HUES64 (cell line): ENCODE data around the gene IFI35.
"Not testable (repeated sequence)": the region's sequence is repeated elsewhere in the genome, so short reads cannot be mapped to it uniquely, and the experiment has no call there.

Experiments used
- H3K27ac ChIP-seq: 2 replicates; pipeline ENCODE4 v1.7.0; 2013; ENCODE audit warnings: low read depth, low read length, inconsistent platforms
- H3K27me3 ChIP-seq: 2 replicates; pipeline ENCODE4 v1.6.1; 2013; ENCODE audit warnings: mild to moderate bottlenecking, low read length; ENCODE audit not compliant: insufficient read depth
- H3K36me3 ChIP-seq: 2 replicates; pipeline ENCODE4 v1.6.1; 2013; ENCODE audit warnings: mild to moderate bottlenecking, low read length; ENCODE audit not compliant: insufficient read depth
- H3K4me1 ChIP-seq: 2 replicates; pipeline ENCODE4 v1.6.1; 2013; ENCODE audit warnings: mild to moderate bottlenecking, low read length, moderate library complexity; ENCODE audit not compliant: insufficient read depth
- H3K4me3 ChIP-seq: 2 replicates; pipeline ENCODE4 v1.5.1; 2013; ENCODE audit warnings: mild to moderate bottlenecking, low read length, moderate library complexity
- H3K9ac ChIP-seq: 2 replicates; pipeline ENCODE4 v1.6.1; 2013; ENCODE audit warnings: mild to moderate bottlenecking, low read depth, low read length
- H3K9me3 ChIP-seq: 2 replicates; pipeline ENCODE4 v1.6.1; 2013; ENCODE audit warnings: low read depth, low read length; ENCODE audit not compliant: insufficient read depth
- WGBS: fragments of 150-250, 120-280 bp; methylation state at CpG from one replicate; pipeline ENCODE4 v1.1.7; 2013; ENCODE audit warnings: missing lambda C conversion rate; 5-methylcytosine and 5-hydroxymethylcytosine counted together

The IFI35 gene

DNA sequence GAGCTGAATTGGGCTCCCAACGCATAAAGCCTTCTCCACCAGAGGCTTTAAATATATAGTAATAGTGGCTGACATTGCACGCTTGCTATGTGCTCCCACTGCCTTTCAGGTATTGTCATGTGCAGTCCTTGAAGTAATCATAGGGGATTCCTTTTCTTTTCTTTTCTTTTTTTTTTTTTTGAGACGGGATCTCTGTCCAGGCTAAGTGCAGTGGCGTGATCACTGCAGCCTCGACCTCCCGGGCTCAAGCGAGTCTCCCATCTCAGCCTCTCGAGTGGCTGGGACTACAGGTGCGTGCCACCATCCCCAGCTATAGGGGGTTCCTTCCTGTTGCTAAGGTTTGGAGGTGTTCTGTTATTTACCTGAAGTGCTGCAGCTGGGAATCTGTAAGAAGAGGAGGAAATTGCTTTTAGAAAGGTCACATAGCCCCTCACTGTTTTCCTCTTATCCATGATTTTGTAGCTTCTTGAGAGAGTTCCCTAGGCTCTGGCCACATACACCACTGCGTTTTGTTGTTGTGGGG is 7.5 kb upstream of the IFI35 start:
- Histone ChIP-seq H3K4me3 (peak overlapping the region; percentile 91), H3K9ac (peak overlapping the region; percentile 98), H3K36me3 (peaks cover 47% of the 10 kb centered on the region), H3K4me1 (peaks cover 18% of the 10 kb centered on the region), H3K27me3 (no peaks in the 10 kb centered on the region), H3K27ac (peak overlapping the region; percentile 94), H3K9me3 (no peaks in the 10 kb centered on the region)
- WGBS: 14% methylated on average over 10 of the region's 10 CpGs

GRCh38 chr17:43000894-43001293 is 5.7 kb upstream of the IFI35 start:
- H3K9me3 ChIP-seq, H3K4me3 ChIP-seq, H3K27me3 ChIP-seq: not testable (repeated sequence)
- 95% methylated on average over 13 of the region's 13 CpGs for WGBS
- peaks cover 53% of the 10 kb centered on the region for H3K36me3 ChIP-seq
- peak overlapping the region; percentile 46; the same call in 1 of the 2 replicates for H3K9ac ChIP-seq
- peaks cover 18% of the 10 kb centered on the region for H3K4me1 ChIP-seq
- peak overlapping the region; percentile 45; the same call in 1 of the 2 replicates for H3K27ac ChIP-seq

DNA sequence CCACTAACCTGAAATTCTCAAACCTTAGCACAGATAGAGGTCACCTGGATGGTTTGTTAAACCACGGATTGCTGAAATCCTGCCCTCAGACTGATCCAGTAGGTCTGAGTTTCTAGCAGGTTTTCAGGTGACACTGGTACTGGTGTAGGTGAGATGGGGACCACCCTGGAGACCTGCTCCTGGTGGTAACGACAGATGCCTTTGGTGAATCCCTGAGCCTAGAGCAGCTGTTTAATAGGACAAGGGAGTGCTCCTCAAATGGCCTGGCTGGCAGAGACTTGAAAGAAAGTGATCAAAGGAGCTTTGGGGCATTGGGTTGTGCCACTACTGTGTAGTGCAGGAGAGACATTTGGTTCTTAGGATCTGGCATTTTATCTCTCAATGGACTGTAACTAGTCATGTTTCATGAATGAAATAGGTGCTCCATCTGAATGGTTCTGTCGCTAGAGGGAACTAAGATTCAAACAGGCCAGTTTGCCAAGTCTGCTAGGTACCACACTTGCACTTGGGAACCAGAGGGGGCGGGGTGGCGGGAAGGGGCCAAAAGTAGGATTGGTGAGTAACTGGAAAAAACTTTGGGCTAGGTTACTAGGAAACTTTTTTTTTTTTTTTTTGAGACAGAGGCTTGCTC is 2.9 kb upstream of the IFI35 start:
- Histone ChIP-seq H3K27me3 (no peaks in the 10 kb centered on the region), H3K9me3 (no peaks in the 10 kb centered on the region), H3K36me3 (peaks cover 53% of the 10 kb centered on the region), H3K4me3 (no peak overlapping the region), H3K27ac (no peak overlapping the region; the same call in 1 of the 2 replicates), H3K9ac (no peak overlapping the region), H3K4me1 (peaks cover 11% of the 10 kb centered on the region; the same call in 1 of the 2 replicates)
- WGBS: 90% methylated on average over 5 of the region's 5 CpGs

GRCh38 chr17:43010667-43011308 is 4.2 kb downstream of the IFI35 start:
- Histone ChIP-seq H3K9ac (no peak overlapping the region), H3K9me3 (no peaks in the 10 kb centered on the region), H3K27me3 (no peaks in the 10 kb centered on the region), H3K4me1 (peaks cover 9% of the 10 kb centered on the region; the same call in 1 of the 2 replicates), H3K4me3 (no peak overlapping the region), H3K36me3 (peaks cover 14% of the 10 kb centered on the region), H3K27ac (no peak overlapping the region)
- 96% methylated on average over 5 of the region's 5 CpGs for WGBS

- Histone ChIP-seq H3K27me3 (no peaks in the 10 kb centered on the region), H3K4me1 (peaks cover 11% of the 10 kb centered on the region; the same call in 1 of the 2 replicates), H3K36me3 (peaks cover 22% of the 10 kb centered on the region), H3K4me3 (no peak overlapping the region), H3K9me3 (no peaks in the 10 kb centered on the region), H3K9ac (no peak overlapping the region), H3K27ac (no peak overlapping the region)
- 90% methylated on average over 15 of the region's 15 CpGs for WGBS
Measured at GRCh38 chr17:43011728-43012472, 5.3 kb downstream of the IFI35 start.

- 94% methylated on average over 8 of the region's 8 CpGs for whole genome bisulfite sequencing
- Histone ChIP-seq H3K4me3 (no peak overlapping the region), H3K27me3 (no peaks in the 10 kb centered on the region), H3K36me3 (peaks cover 31% of the 10 kb centered on the region), H3K4me1 (peaks cover 11% of the 10 kb centered on the region; the same call in 1 of the 2 replicates), H3K9ac (no peak overlapping the region), H3K9me3 (no peaks in the 10 kb centered on the region), H3K27ac (no peak overlapping the region)
Measured at GRCh38 chr17:43013296-43013695, 6.7 kb downstream of the IFI35 start.

DNA sequence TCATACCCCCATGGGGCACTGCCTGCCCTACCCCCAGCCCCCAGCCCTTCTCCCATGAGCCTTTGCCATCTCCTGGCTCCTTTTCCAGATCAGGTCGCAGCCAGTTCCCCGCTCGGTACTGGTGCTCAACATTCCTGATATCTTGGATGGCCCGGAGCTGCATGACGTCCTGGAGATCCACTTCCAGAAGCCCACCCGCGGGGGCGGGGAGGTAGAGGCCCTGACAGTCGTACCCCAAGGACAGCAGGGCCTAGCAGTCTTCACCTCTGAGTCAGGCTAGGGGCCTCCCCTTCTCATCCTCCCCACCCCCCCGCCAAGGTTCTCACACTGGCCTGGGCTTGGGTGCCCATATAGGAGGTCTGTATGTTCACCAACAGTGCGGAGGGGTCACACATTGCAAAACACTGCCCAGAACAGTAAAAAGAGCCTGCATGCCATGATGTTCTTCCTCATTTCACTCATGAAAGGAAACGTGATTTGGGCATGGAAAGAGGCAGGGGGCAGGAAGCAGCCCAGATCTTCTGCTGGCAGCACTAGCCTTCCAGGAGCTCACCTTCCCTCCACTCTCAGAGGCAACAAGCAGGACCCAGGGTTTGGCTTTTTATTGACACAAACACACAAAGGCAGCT is 7.5 kb downstream of the IFI35 start:
- H3K4me3 ChIP-seq: no peak overlapping the region
- peaks cover 14% of the 10 kb centered on the region; the same call in 1 of the 2 replicates for H3K4me1 ChIP-seq
- no peak overlapping the region for H3K9ac ChIP-seq
- H3K27me3 ChIP-seq: no peaks in the 10 kb centered on the region
- H3K36me3 ChIP-seq: peaks cover 40% of the 10 kb centered on the region
- H3K9me3 ChIP-seq: no peaks in the 10 kb centered on the region
- H3K27ac ChIP-seq: no peak overlapping the region; the same call in 1 of the 2 replicates
- 94% methylated on average over 12 of the region's 12 CpGs for WGBS

DNA sequence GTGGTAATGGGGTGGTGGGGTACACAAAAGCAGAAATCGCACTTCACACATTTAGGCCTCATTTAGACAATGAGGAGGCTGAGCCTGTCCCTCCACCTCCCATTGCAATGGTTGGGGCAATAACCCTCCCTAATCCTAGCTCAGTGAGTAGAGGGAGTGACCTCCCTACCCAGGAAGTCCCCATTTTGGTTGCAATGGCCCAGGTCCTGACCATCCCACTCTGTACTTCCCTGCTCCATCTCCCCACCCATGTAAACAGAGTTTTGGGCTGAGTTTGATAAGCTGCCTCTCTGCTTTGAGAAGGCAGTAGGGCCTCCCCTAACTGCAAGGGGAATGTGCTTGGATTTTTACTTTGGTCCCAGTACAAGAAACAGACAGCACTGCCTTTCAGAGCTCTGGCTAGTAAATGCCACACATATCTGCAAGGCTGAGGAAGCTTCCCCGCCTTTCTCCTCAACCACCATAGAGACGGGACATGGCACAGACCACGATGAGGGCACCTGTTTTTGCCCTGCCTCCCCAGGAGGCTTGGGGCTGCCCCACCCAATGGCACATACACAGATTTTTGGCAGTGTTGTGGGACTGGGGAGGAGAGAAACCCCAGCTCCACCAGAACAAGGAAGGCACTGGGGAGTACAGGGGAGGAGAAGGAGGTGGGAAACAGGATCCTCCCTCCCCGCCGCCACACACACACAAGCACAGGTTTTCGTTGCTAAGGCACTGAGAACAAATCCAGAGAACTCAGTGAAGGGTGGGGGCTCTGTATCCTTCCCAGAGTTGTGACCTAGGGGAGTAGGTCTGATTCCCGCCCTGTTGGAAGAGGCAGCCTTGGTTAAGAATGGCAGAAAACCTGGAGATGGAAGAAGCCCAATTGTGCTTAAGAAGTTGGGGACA is 8.3 kb downstream of the IFI35 start:
- 91% methylated on average over 6 of the region's 8 CpGs for WGBS
- Histone ChIP-seq H3K9me3 (no peaks in the 10 kb centered on the region), H3K27me3 (no peaks in the 10 kb centered on the region), H3K4me3 (no peak overlapping the region), H3K27ac (peak overlapping the region; percentile 7; the same call in 1 of the 2 replicates), H3K36me3 (peaks cover 46% of the 10 kb centered on the region), H3K4me1 (peaks cover 20% of the 10 kb centered on the region; the same call in 1 of the 2 replicates), H3K9ac (no peak overlapping the region)

DNA sequence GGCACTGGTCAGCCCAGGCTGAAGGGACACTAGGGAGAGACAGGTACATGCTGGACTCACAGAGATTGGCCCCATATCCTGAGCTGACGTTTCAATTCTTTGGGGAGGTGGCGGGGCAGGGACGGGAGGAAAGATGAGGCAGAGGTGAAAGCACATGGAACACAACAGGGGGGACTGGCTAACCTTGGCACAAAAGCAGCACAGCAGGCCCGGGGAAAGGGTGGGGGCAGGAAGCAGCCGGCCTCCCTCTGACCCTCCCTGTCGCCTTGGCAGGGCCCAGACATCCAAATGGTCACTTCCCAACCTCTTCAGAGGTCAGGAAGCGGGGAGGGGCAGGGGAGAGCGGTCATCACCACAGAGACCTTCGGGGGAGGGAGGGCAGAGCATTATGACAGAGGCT is 9.0 kb downstream of the IFI35 start:
- Histone ChIP-seq H3K27me3 (no peaks in the 10 kb centered on the region), H3K9ac (no peak overlapping the region), H3K4me3 (no peak overlapping the region), H3K27ac (no peak overlapping the region), H3K9me3 (no peaks in the 10 kb centered on the region), H3K4me1 (peaks cover 26% of the 10 kb centered on the region; the same call in 1 of the 2 replicates), H3K36me3 (peaks cover 46% of the 10 kb centered on the region)
- 73% methylated on average over 9 of the region's 9 CpGs for WGBS

DNA sequence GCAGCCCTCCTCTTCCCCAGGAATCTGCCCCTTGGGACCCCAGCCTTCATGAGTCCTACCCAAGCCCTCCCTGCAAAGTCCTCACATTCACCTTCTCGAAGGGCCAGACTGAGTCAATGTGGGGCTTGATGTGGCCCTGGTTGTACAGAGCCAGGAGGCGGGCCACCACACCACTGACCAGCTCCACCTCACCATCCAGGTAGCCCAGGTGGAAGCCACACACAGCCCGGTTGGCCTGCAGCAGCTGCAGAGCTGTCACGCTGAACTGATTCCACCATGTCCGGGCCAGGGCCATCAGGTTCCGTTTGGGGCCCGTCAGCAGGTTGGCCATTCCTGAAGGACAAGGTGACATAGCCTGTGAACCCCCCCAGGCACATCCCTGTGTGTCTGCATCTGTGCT is 9.6 kb downstream of the IFI35 start:
- H3K36me3 ChIP-seq: peaks cover 46% of the 10 kb centered on the region
- H3K9ac ChIP-seq: no peak overlapping the region
- no peak overlapping the region for H3K4me3 ChIP-seq
- H3K27ac ChIP-seq: no peak overlapping the region
- no peaks in the 10 kb centered on the region for H3K27me3 ChIP-seq
- WGBS: 96% methylated on average over 7 of the region's 7 CpGs
- peaks cover 26% of the 10 kb centered on the region; the same call in 1 of the 2 replicates for H3K4me1 ChIP-seq
- H3K9me3 ChIP-seq: no peaks in the 10 kb centered on the region
